Liver (tissue), 9 donors: ENCODE measurements around the gene UGT2B15. TPM values are rescaled to one million over a fixed set of nuclear protein-coding genes. Genes with fewer than 3 reads are reported as not detected.

Experiments used
- DNase-seq: peaks from one replicate; pipeline ENCODE4 v3.0.0-alpha.2; 2017; ENCODE audit warnings: low spot score
- H3K27ac ChIP-seq, 2 donors: one replicate each; pipeline ENCODE4 v1.7.0; 2013; ENCODE audit warnings: inconsistent platforms in 2 of 2, low read length in 2 of 2, control low read depth in 1 of 2, low read depth in 1 of 2, mild to moderate bottlenecking in 1 of 2
- H3K27me3 ChIP-seq, 4 donors: one replicate each; pipeline versions ENCODE4 v1.6.1 to v1.7.0; 2013; ENCODE audit warnings: low read length in 3 of 4, inconsistent platforms in 1 of 4, mild to moderate bottlenecking in 1 of 4, moderate library complexity in 1 of 4; ENCODE audit not compliant: control insufficient read depth in 4 of 4, insufficient read depth in 4 of 4
- H3K36me3 ChIP-seq, 4 donors: one replicate each; pipeline versions ENCODE4 v1.6.1 to v1.7.0; 2013; ENCODE audit warnings: low read length in 3 of 4, mild to moderate bottlenecking in 3 of 4, low read depth in 1 of 4, moderate library complexity in 1 of 4; ENCODE audit not compliant: control insufficient read depth in 4 of 4, insufficient read depth in 3 of 4
- H3K4me1 ChIP-seq, 4 donors: one replicate each; pipeline versions ENCODE4 v1.6.1 to v1.7.0; 2013; ENCODE audit warnings: low read length in 3 of 4, mild to moderate bottlenecking in 3 of 4, moderate library complexity in 1 of 4; ENCODE audit not compliant: control insufficient read depth in 4 of 4, insufficient read depth in 4 of 4
- H3K4me3 ChIP-seq, 3 donors: one replicate each; pipeline versions ENCODE4 v1.6.1 to v1.7.0; 2013; ENCODE audit warnings: low read length in 3 of 3, control low read depth in 1 of 3, low read depth in 1 of 3, mild to moderate bottlenecking in 1 of 3
- H3K9ac ChIP-seq, 2 donors: one replicate each; pipeline ENCODE4 v1.7.0; 2013; ENCODE audit warnings: low read length in 2 of 2, mild to moderate bottlenecking in 2 of 2, moderate library complexity in 2 of 2, control low read depth in 1 of 2, low read depth in 1 of 2
- H3K9me3 ChIP-seq, 4 donors: one replicate each; pipeline versions ENCODE4 v1.6.1 to v1.7.0; 2013; ENCODE audit warnings: low read length in 3 of 4; ENCODE audit not compliant: control insufficient read depth in 4 of 4
- CTCF ChIP-seq: fragments of 150-350 bp; IDR thresholded peaks from 2 replicates; pipeline ENCODE4 v1.5.1; 2017; ENCODE audit warnings: improper control_type of control experiment, low read depth, low read length; ENCODE audit not compliant: missing input control
- EGR1 ChIP-seq, 2 donors: IDR thresholded peaks; 2 replicates each; pipeline ENCODE4 v1.6.1; 2016 to 2018; ENCODE audit warnings: antibody characterized with exemption in 2 of 2, low read depth in 2 of 2
- FOXA1 ChIP-seq: IDR thresholded peaks from 2 replicates; pipeline ENCODE4 v1.6.1; 2016; ENCODE audit warnings: antibody characterized with exemption
- FOXA2 ChIP-seq: IDR thresholded peaks from 2 replicates; pipeline ENCODE4 v1.6.1; 2016; ENCODE audit warnings: antibody characterized with exemption
- GABPA ChIP-seq, 2 donors: IDR thresholded peaks in 1 of 2; conservative IDR thresholded peaks in 1 of 2; 2 replicates each; pipeline ENCODE4 v1.6.1; 2016; ENCODE audit warnings: antibody characterized with exemption in 2 of 2, mild to moderate bottlenecking in 1 of 2, moderate library complexity in 1 of 2
- HNF4A ChIP-seq, 2 donors: conservative IDR thresholded peaks; 2 replicates each; pipeline ENCODE4 v1.6.1; 2016; ENCODE audit warnings: antibody characterized with exemption in 2 of 2, mild to moderate bottlenecking in 2 of 2
- HNF4G ChIP-seq: IDR thresholded peaks from 2 replicates; pipeline ENCODE4 v1.6.1; 2016; ENCODE audit warnings: antibody characterized with exemption
- JUND ChIP-seq, 2 donors: IDR thresholded peaks; 2 replicates each; pipeline ENCODE4 v1.6.1; 2016; ENCODE audit warnings: antibody characterized with exemption in 2 of 2
- NR2F2 ChIP-seq: IDR thresholded peaks from 2 replicates; pipeline ENCODE4 v1.6.1; 2016; ENCODE audit warnings: antibody characterized with exemption
- RAD21 ChIP-seq, 2 donors: IDR thresholded peaks; 2 replicates each; pipeline ENCODE4 v1.6.1; 2016; ENCODE audit warnings: antibody characterized with exemption in 2 of 2, mild to moderate bottlenecking in 2 of 2
- RXRA ChIP-seq, 2 donors: IDR thresholded peaks; 2 replicates each; pipeline ENCODE4 v1.6.1; 2017 to 2018; ENCODE audit warnings: antibody characterized with exemption in 2 of 2, mild to moderate bottlenecking in 1 of 2
- SP1 ChIP-seq: IDR thresholded peaks from 2 replicates; pipeline ENCODE4 v1.6.1; 2018; ENCODE audit warnings: antibody characterized with exemption, mild to moderate bottlenecking
- TAF1 ChIP-seq: conservative IDR thresholded peaks from 2 replicates; pipeline ENCODE4 v1.6.1; 2016; ENCODE audit warnings: antibody characterized with exemption, mild to moderate bottlenecking
- YY1 ChIP-seq: IDR thresholded peaks from 2 replicates; pipeline ENCODE4 v1.6.1; 2016; ENCODE audit warnings: antibody characterized with exemption, mild to moderate bottlenecking
- ZBTB33 ChIP-seq: IDR thresholded peaks from 2 replicates; pipeline ENCODE4 v1.6.1; 2016; ENCODE audit warnings: antibody characterized with exemption
- WGBS: extraction: QIAGEN DNeasy Blood & Tissue Kit; methylation state at CpG from one replicate; pipeline ENCODE4 v1.1.7; 2013; 5-methylcytosine and 5-hydroxymethylcytosine counted together
- polyA plus RNA-seq, 2 donors: library from polyadenylated mRNA; stranded (reverse) in 1 of 2; unstranded in 1 of 2; fragments of 200-250 nt in 1 of 2; fragments of >200 nt in 1 of 2; fragmentation: Nextera tagmentation in 1 of 2; extraction: Ambion mirVana in 1 of 2; gene quantifications; one replicate each; pipeline versions ENCODE4 v1.2.1 to v1.2.3, GENCODE V29; 2013 to 2015
- total RNA-seq, 2 donors: library from RNA; depleted of rRNA; stranded (reverse); fragments of >200 nt; gene quantifications; one replicate each; pipeline ENCODE4 v1.2.3, GENCODE V29; 2014
- TF ChIP-seq, protein P1 (sequence below): IDR thresholded peaks from 2 replicates; pipeline ENCODE4 v1.6.1; 2016; ENCODE audit warnings: antibody characterized with exemption
- TF ChIP-seq, protein P2 (sequence below): IDR thresholded peaks from 2 replicates; pipeline ENCODE4 v1.6.1; 2016; ENCODE audit warnings: antibody characterized with exemption, mild to moderate bottlenecking
- TF ChIP-seq, protein P3 (sequence below): IDR thresholded peaks from 2 replicates; pipeline ENCODE4 v1.6.1; 2016; ENCODE audit warnings: antibody characterized with exemption
- donor health status: healthy.
- donor health status: healthy.
- donor health status: healthy.
- donor health status: healthy.
- donor health status: healthy.

The UGT2B15 gene
- total and polyA plus RNA-seq, 4 donors = 8.2 to 80.8 (median 73.9) TPM

DNA sequence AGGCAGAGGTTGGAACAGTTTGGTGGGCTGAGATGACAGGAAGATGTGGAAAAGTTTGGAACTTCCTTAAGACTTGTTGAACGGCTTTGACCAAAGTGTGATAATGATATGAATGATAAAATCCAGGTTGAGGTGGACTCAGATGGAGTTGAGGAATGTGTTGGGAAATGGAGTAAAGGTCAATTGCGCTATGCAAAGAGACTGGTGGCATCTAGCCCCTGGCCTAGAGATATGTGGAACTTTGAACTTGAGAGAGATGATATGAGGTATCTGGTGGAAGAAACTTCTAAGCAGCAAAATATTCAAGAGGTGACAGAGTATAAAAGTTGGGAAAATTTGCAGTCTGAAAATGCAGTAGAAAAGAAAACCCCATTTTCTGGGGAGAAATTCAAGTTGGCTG, 73.0 kb downstream of the UGT2B15 start:
- no peaks in the 10 kb centered on the region for H3K27me3 ChIP-seq
- no peak overlapping the region for H3K4me3 ChIP-seq
- WGBS = 41% methylated on average over 2 of the region's 2 CpGs
- no peak overlapping the region for H3K27ac ChIP-seq
- H3K36me3 ChIP-seq = no peaks in the 10 kb centered on the region
- peaks cover 0 to 15% (median 4%) of the 10 kb centered on the region in 4 donors for H3K4me1 ChIP-seq
- no peak overlapping the region for H3K9ac ChIP-seq
- TF ChIP-seq EGR1 (IDR thresholded peaks at IDR 0.05; ENCODE audit: low read depth in 2 of 2) (no peak), FOXA2 (peak; percentile 31), RXRA (IDR thresholded peaks at IDR 0.05) (peak; percentile 89 to 91), FOXA1 (peak; percentile 12), JUND (IDR thresholded peaks at IDR 0.05) (peak; percentile 25 to 73), ZBTB33 (no peak), HNF4G (peak; percentile 79), RAD21 (IDR thresholded peaks at IDR 0.05) (peak; percentile 31 to 55), HNF4A (conservative IDR thresholded peaks at IDR 0.05) (peak; percentile 93 to 94), GABPA (IDR thresholded peaks at IDR 0.05 in 1 of 2, conservative IDR thresholded peaks at IDR 0.05 in 1 of 2) (no peak), NR2F2 (no peak), YY1 (peak; percentile 65), SP1 (peak; percentile 89), CTCF (no peak), TAF1 (no peak)
- TF ChIP-seq, protein P1, sequence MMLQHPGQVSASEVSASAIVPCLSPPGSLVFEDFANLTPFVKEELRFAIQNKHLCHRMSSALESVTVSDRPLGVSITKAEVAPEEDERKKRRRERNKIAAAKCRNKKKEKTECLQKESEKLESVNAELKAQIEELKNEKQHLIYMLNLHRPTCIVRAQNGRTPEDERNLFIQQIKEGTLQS = peak; percentile 46
- TF ChIP-seq, protein P2, sequence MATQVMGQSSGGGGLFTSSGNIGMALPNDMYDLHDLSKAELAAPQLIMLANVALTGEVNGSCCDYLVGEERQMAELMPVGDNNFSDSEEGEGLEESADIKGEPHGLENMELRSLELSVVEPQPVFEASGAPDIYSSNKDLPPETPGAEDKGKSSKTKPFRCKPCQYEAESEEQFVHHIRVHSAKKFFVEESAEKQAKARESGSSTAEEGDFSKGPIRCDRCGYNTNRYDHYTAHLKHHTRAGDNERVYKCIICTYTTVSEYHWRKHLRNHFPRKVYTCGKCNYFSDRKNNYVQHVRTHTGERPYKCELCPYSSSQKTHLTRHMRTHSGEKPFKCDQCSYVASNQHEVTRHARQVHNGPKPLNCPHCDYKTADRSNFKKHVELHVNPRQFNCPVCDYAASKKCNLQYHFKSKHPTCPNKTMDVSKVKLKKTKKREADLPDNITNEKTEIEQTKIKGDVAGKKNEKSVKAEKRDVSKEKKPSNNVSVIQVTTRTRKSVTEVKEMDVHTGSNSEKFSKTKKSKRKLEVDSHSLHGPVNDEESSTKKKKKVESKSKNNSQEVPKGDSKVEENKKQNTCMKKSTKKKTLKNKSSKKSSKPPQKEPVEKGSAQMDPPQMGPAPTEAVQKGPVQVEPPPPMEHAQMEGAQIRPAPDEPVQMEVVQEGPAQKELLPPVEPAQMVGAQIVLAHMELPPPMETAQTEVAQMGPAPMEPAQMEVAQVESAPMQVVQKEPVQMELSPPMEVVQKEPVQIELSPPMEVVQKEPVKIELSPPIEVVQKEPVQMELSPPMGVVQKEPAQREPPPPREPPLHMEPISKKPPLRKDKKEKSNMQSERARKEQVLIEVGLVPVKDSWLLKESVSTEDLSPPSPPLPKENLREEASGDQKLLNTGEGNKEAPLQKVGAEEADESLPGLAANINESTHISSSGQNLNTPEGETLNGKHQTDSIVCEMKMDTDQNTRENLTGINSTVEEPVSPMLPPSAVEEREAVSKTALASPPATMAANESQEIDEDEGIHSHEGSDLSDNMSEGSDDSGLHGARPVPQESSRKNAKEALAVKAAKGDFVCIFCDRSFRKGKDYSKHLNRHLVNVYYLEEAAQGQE = peak; percentile 56
- TF ChIP-seq, protein P3, sequence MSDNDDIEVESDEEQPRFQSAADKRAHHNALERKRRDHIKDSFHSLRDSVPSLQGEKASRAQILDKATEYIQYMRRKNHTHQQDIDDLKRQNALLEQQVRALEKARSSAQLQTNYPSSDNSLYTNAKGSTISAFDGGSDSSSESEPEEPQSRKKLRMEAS = peak; percentile 24
- no peaks in the 10 kb centered on the region for H3K9me3 ChIP-seq
- no peak for DNase-seq

Other genes with a start within 250 kb of the UGT2B15 start
- not detected for gene TMPRSS11E, start 223.2 kb downstream of the UGT2B15 start, total RNA-seq
- not detected for gene TMPRSS11E, start 223.2 kb downstream of the UGT2B15 start, polyA plus RNA-seq
- gene UGT2B17, start 94.3 kb downstream of the UGT2B15 start, total RNA-seq = 1 to 10 TPM in 1 of 2 donors, not detected in 1; 1.3 TPM
- gene UGT2B17, start 94.3 kb downstream of the UGT2B15 start, polyA plus RNA-seq = 10 to 100 TPM in 1 of 2 donors, 1 to 10 TPM in 1; 4.7 to 17.2 TPM
- 100 to 1,000 TPM; 122 to 139 TPM for gene UGT2B10, start 145.3 kb upstream of the UGT2B15 start, total RNA-seq
- 100 to 1,000 TPM in 1 of 2 donors, 10 to 100 TPM in 1; 15.3 to 108 TPM for gene UGT2B10, start 145.3 kb upstream of the UGT2B15 start, polyA plus RNA-seq